Caco-2 (cell line): ENCODE data around the gene ANAPC5. TPM values are rescaled to one million over a fixed set of nuclear protein-coding genes. Genes with fewer than 3 reads are reported as not detected.

ENCODE experiments used
- BruUV-seq: library from RNA; stranded (reverse); fragments of 400-500 nt; replicated peaks from 2 replicates; lab custom pipeline; 2021; lab: Mats Ljungman, UMichigan
- CTCF ChIA-PET: fragments of 300-600 bp; sonication (Branson Sonifier 250); formaldehyde crosslinking; loops from one replicate; lab custom pipeline; 2022; ENCODE audit warnings: antibody characterized with exemption; lab: Charles Lee
- POLR2A ChIA-PET: fragments of 300-600 bp; sonication (Branson Sonifier 250); formaldehyde crosslinking; loops from one replicate; lab custom pipeline; 2022; ENCODE audit warnings: antibody characterized with exemption; lab: Charles Lee
- DNase-seq, 2 experiments: peaks; one replicate each; pipeline versions ENCODE4 v3.0.0 to v3.0.0-alpha.2; 2020 to 2022
- H3K27me3 ChIP-seq: replicated peaks from 2 replicates; pipeline ENCODE4 v1.6.0; 2011; ENCODE audit warnings: low read length; ENCODE audit not compliant: control insufficient read depth, insufficient read depth
- H3K36me3 ChIP-seq: 2 replicates; pipeline ENCODE4 v1.5.1; 2011; ENCODE audit warnings: low read length; ENCODE audit not compliant: control insufficient read depth, insufficient read depth
- H3K4me1 ChIP-seq: fragments of 250-450 bp; sonication (Bioruptor Pico); 2 replicates; pipeline ENCODE4 v1.5.1; 2020; ENCODE audit warnings: mild to moderate bottlenecking
- H3K4me3 ChIP-seq: 2 replicates; pipeline ENCODE4 v1.5.1; 2011; ENCODE audit warnings: low read depth, mild to moderate bottlenecking, control low read depth, low read length
- H3K9me3 ChIP-seq: fragments of 250-450 bp; sonication (Bioruptor Pico); 2 replicates; pipeline ENCODE4 v1.5.1; 2020; ENCODE audit warnings: mild to moderate bottlenecking, moderate library complexity
- H3K27ac Mint-ChIP-seq: one replicate; pipeline ENCODE4 v1.8.0; 2022; ENCODE audit warnings: mixed read lengths; ENCODE audit not compliant: unreplicated experiment
- H3K27me3 Mint-ChIP-seq: one replicate; pipeline ENCODE4 v1.8.0; 2022; ENCODE audit warnings: mixed read lengths; ENCODE audit not compliant: insufficient read depth, unreplicated experiment
- H3K36me3 Mint-ChIP-seq: one replicate; pipeline ENCODE4 v1.8.0; 2022; ENCODE audit warnings: mild to moderate bottlenecking, mixed read lengths; ENCODE audit not compliant: insufficient read depth, unreplicated experiment
- H3K4me1 Mint-ChIP-seq: one replicate; pipeline ENCODE4 v1.8.0; 2022; ENCODE audit warnings: low read depth, mixed read lengths; ENCODE audit not compliant: unreplicated experiment
- H3K4me3 Mint-ChIP-seq: one replicate; pipeline ENCODE4 v1.8.0; 2022; ENCODE audit warnings: mild to moderate bottlenecking, moderate library complexity, mixed read lengths; ENCODE audit not compliant: unreplicated experiment
- H3K9me3 Mint-ChIP-seq: one replicate; pipeline ENCODE4 v1.8.0; 2022; ENCODE audit warnings: mixed read lengths; ENCODE audit not compliant: unreplicated experiment
- intact Hi-C: fragments of 100-400 bp; cut with micrococcal nuclease; formaldehyde crosslinking; loops from one replicate; pipeline ENCODE4 v1.10.0; 2022; ENCODE audit not compliant: unreplicated experiment
- total RNA-seq: library from RNA; stranded (reverse); gene quantifications from 2 replicates; pipeline ENCODE4 v1.2.3, GENCODE V29; 2022
- TF ChIP-seq, protein P1 (sequence below), 2 experiments: fragments of 200-600 bp in 1 of 2; IDR thresholded peaks; 1 replicate in 1 of 2; 2 replicates in 1 of 2; pipeline versions ENCODE4 v1.5.1 to v1.8.0; 2011 to 2022; ENCODE audit warnings: antibody characterized with exemption in 1 of 2, control low read depth in 1 of 2, inconsistent platforms in 1 of 2, low read depth in 1 of 2, low read length in 1 of 2, mild to moderate bottlenecking in 1 of 2, moderate library complexity in 1 of 2; ENCODE audit not compliant: insufficient read depth in 1 of 2, severe bottlenecking in 1 of 2, unreplicated experiment in 1 of 2

Gene ANAPC5
- total RNA-seq, 1 experiment from 2014 or later: 106 TPM

DNA sequence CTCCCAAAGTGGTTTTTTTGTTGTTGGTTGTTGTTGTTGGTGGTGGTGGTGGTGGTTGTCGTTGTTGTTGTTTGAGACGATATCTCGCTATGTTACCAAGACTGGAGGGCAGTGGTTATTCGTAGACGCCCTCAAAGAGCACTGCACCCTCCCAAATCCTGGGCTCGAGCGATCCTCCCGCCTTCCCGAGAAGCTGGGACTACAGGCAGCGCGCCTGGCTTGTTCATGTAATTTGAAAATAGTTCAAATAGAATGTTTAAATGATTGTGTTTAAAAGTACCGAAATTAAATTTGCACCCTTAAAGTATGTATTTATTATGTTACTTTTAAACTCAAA is 439 bp upstream of the ANAPC5 start:
- H3K4me1 Mint-ChIP-seq: peaks cover 13% of the 10 kb centered on the region

DNA sequence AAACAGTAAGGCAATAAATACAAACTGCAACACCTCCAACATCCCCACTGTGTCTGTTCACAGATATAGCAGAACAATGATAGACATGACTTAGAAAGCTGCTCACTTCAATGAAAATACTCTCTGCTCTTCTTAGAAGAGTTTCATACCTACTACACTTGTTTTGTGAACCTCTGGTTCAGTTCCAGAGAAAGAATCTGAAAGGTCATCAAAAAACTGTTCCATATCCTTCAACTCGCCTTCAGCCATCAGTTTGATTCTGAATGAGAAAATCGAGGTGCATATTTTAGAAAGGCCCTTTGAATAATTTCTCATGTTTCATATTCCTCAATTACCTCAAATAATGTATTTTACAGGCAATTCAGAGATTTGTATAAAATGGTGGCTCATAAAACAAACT is 5.5 kb downstream of the ANAPC5 start:
- BruUV-seq: no TSS peak
- H3K36me3 ChIP-seq: no peaks in the 10 kb centered on the region
- no peaks in the 10 kb centered on the region for H3K27me3 ChIP-seq
- H3K27ac Mint-ChIP-seq: no peak overlapping the region
- no peak for DNase-seq
- H3K4me1 ChIP-seq: no peaks in the 10 kb centered on the region
- H3K9me3 Mint-ChIP-seq: no peaks in the 10 kb centered on the region
- intact Hi-C loops: no loop called here
- H3K36me3 Mint-ChIP-seq: peaks cover 51% of the 10 kb centered on the region
- H3K4me1 Mint-ChIP-seq: no peaks in the 10 kb centered on the region
- ChIA-PET POLR2A (interaction anchor here (0.6 kb wide), 1 partner anchor 11 kb away, joined by 3 read pairs; no protein-coding TSS in a partner anchor), CTCF (no interaction called here)
- H3K9me3 ChIP-seq: no peaks in the 10 kb centered on the region
- no peaks in the 10 kb centered on the region for H3K27me3 Mint-ChIP-seq
- TF ChIP-seq, protein P1, sequence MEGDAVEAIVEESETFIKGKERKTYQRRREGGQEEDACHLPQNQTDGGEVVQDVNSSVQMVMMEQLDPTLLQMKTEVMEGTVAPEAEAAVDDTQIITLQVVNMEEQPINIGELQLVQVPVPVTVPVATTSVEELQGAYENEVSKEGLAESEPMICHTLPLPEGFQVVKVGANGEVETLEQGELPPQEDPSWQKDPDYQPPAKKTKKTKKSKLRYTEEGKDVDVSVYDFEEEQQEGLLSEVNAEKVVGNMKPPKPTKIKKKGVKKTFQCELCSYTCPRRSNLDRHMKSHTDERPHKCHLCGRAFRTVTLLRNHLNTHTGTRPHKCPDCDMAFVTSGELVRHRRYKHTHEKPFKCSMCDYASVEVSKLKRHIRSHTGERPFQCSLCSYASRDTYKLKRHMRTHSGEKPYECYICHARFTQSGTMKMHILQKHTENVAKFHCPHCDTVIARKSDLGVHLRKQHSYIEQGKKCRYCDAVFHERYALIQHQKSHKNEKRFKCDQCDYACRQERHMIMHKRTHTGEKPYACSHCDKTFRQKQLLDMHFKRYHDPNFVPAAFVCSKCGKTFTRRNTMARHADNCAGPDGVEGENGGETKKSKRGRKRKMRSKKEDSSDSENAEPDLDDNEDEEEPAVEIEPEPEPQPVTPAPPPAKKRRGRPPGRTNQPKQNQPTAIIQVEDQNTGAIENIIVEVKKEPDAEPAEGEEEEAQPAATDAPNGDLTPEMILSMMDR (IDR thresholded peaks at IDR 0.05; ENCODE audit: insufficient read depth in 1 of 2, low read depth in 1 of 2, low read length in 1 of 2, severe bottlenecking in 1 of 2, unreplicated experiment in 1 of 2): no peak
- no peak overlapping the region for H3K4me3 ChIP-seq
- H3K4me3 Mint-ChIP-seq: no peak overlapping the region

More for the DNA sequence above, 439 bp upstream of the ANAPC5 start:
- no peaks in the 10 kb centered on the region for H3K36me3 ChIP-seq
- TF ChIP-seq, protein P1 (IDR thresholded peaks at IDR 0.05; ENCODE audit: insufficient read depth in 1 of 2, low read depth in 1 of 2, low read length in 1 of 2, severe bottlenecking in 1 of 2, unreplicated experiment in 1 of 2): no peak
- DNase-seq: no peak
- intact Hi-C loops: loop anchor here (1.0 kb wide), 1 partner anchor 47 kb away; no protein-coding TSS in a partner anchor
- H3K36me3 Mint-ChIP-seq: peaks cover 17% of the 10 kb centered on the region
- no peaks in the 10 kb centered on the region for H3K9me3 ChIP-seq
- BruUV-seq: no TSS peak
- peak overlapping the region; percentile 95 for H3K4me3 Mint-ChIP-seq
- H3K27me3 Mint-ChIP-seq: no peaks in the 10 kb centered on the region
- peak overlapping the region; percentile 68 for H3K4me3 ChIP-seq
- H3K9me3 Mint-ChIP-seq: no peaks in the 10 kb centered on the region
- H3K27me3 ChIP-seq: no peaks in the 10 kb centered on the region
- no peaks in the 10 kb centered on the region for H3K4me1 ChIP-seq
- CTCF ChIA-PET: interaction anchor here (0.6 to 1.7 kb wide), 2 partner anchors 19 to 48 kb away, joined by 5 to 7 read pairs; partner anchors contain the start of gene RNF34
- H3K27ac Mint-ChIP-seq: peak overlapping the region; percentile 98
- POLR2A ChIA-PET: interaction anchor here (0.5 to 2.8 kb wide), 6 partner anchors 24 to 608 kb away, joined by 3 to 41 read pairs (median 4); partner anchors contain the start of genes ORAI1 and RNF34

DNA sequence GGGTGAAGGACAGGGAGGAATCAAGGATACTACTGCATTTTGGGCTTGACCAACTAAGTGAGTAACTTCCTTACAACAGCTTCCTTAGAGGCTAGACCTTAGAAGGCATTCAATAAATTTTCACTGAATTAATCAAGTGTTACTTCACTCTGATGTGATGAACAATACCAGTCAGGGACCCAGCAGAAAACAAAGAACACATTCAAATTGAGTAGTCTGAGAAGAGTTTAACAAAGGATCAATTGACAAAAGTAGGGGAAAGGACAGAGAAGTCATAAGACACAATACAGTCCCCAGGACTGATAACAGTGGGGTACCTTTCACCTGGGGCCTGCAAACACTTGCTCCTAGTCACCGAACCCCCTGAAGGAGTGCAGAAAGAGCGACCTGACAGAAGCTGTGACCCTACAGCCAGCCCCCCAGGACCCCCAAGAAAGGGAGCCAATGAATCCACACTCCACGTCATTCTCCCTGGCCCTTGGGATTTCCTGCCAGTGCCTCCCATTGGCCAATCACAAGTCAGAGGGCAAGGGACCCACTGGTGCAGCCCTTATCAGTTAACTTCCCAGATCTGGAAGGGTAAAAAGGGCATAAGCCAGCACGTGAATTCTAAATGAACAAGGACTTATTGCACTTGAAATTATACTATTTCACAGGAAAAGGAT is 6.9 kb downstream of the ANAPC5 start:
- intact Hi-C loops: no loop called here
- DNase-seq: no peak
- Mint-ChIP-seq H3K27ac (no peak overlapping the region), H3K4me1 (no peaks in the 10 kb centered on the region), H3K9me3 (no peaks in the 10 kb centered on the region), H3K36me3 (peaks cover 63% of the 10 kb centered on the region), H3K4me3 (no peak overlapping the region), H3K27me3 (no peaks in the 10 kb centered on the region)
- Histone ChIP-seq H3K4me3 (no peak overlapping the region), H3K4me1 (no peaks in the 10 kb centered on the region), H3K27me3 (no peaks in the 10 kb centered on the region), H3K36me3 (no peaks in the 10 kb centered on the region), H3K9me3 (no peaks in the 10 kb centered on the region)
- no TSS peak for BruUV-seq
- TF ChIP-seq, protein P1 (IDR thresholded peaks at IDR 0.05; ENCODE audit: insufficient read depth in 1 of 2, low read depth in 1 of 2, low read length in 1 of 2, severe bottlenecking in 1 of 2, unreplicated experiment in 1 of 2): no peak
- ChIA-PET POLR2A (no interaction called here), CTCF (no interaction called here)
